LNCaP clone FGC (cell line): ENCODE results near the gene PCSK2.

Source experiments
- DNase-seq: peaks from one replicate; pipeline ENCODE4 v3.0.0-alpha.2; 2011; ENCODE audit warnings: low read depth
- H3K4me3 ChIP-seq: 2 replicates; pipeline ENCODE4 v1.5.1; 2011; ENCODE audit warnings: mild to moderate bottlenecking, low read depth, low read length, control low read depth
- TF ChIP-seq, protein P1 (sequence below): IDR thresholded peaks from 2 replicates; pipeline ENCODE4 v1.5.1; 2012; ENCODE audit warnings: mild to moderate bottlenecking; ENCODE audit not compliant: control insufficient read depth, insufficient read depth; ENCODE audit errors: extremely low read depth

Gene PCSK2

DNA sequence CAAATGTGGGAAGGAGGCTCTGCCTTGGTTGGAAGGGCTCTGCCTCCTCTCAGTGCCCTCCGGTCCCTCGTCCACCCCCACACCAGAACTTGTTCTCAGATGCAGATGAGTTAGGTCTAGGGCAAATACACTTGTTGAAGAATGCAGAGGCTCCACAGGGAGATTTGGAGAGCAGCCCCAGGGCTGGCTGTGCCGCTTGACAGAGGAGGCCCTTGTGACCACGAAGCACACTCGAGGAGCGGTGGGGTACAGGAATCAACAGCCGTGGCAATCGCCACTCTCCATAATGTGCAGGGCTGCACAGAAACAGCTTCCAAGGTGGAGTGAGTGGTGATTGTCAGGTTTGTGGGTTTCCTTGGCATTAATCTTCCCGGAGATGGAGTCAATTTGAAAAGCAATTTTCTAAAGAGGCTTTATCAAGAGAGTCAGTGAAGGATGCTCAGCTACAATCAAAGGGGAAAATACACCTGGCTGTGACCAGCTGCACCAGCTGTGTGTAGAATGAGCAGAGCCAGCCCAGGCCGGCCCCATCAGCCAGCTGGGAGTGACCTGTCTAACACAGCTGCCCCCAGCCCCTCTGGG lies 244.9 kb downstream of the PCSK2 start:
- H3K4me3 ChIP-seq: no peak overlapping the region
- DNase-seq: no peak
- TF ChIP-seq, protein P1, sequence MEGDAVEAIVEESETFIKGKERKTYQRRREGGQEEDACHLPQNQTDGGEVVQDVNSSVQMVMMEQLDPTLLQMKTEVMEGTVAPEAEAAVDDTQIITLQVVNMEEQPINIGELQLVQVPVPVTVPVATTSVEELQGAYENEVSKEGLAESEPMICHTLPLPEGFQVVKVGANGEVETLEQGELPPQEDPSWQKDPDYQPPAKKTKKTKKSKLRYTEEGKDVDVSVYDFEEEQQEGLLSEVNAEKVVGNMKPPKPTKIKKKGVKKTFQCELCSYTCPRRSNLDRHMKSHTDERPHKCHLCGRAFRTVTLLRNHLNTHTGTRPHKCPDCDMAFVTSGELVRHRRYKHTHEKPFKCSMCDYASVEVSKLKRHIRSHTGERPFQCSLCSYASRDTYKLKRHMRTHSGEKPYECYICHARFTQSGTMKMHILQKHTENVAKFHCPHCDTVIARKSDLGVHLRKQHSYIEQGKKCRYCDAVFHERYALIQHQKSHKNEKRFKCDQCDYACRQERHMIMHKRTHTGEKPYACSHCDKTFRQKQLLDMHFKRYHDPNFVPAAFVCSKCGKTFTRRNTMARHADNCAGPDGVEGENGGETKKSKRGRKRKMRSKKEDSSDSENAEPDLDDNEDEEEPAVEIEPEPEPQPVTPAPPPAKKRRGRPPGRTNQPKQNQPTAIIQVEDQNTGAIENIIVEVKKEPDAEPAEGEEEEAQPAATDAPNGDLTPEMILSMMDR: no peak

DNA sequence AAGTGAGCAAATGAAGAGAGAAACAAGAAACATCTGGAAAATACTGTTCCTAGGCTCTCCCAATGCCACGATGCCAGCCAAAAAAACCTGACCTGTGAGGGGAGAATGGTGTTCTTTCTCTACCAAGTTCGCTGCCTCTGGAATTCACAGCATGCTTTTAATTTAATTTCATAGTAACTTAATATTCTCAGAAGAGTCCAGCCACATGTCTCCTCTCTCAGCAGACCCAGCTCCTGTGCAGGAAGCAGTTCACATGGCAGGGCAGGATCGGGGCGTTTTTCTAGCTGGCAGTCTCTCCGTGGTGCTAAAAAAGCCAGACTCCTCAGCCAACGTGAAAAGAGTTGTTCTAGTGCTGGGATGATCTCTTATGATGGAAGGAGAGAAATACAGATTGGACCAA lies 246.8 kb downstream of the PCSK2 start:
- H3K4me3 ChIP-seq: no peak overlapping the region
- no peak for DNase-seq
- TF ChIP-seq, protein P1: no peak

- H3K4me3 ChIP-seq: no peak overlapping the region
- TF ChIP-seq, protein P1: no peak
- DNase-seq: no peak
Observed at GRCh38 chr20:17479063-17479657, 252.3 kb downstream of the PCSK2 start.

GRCh38 chr20:17480696-17481095 lies 253.9 kb downstream of the PCSK2 start:
- no peak for DNase-seq
- no peak overlapping the region for H3K4me3 ChIP-seq
- TF ChIP-seq, protein P1: no peak

DNA sequence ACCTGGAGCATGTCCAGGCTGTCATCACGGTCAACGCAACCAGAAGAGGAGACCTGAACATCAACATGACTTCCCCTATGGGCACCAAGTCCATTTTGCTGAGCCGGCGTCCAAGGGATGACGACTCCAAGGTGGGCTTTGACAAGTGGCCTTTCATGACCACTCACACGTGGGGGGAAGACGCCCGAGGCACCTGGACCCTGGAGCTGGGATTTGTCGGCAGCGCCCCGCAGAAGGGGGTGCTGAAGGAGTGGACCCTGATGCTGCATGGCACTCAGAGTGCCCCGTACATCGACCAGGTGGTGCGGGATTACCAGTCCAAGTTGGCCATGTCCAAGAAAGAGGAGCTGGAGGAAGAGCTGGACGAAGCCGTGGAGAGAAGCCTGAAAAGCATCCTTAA lies 254.8 kb downstream of the PCSK2 start:
- no peak for DNase-seq
- no peak overlapping the region for H3K4me3 ChIP-seq
- TF ChIP-seq, protein P1: no peak

GRCh38 chr20:17482536-17482935 lies 255.7 kb downstream of the PCSK2 start:
- H3K4me3 ChIP-seq: no peak overlapping the region
- TF ChIP-seq, protein P1: no peak
- no peak for DNase-seq

- DNase-seq: no peak
- H3K4me3 ChIP-seq: no peak overlapping the region
- TF ChIP-seq, protein P1: no peak
Observed at GRCh38 chr20:17485017-17485416, 258.2 kb downstream of the PCSK2 start.
